PFSK-1 (cell line): ENCODE results near the gene VAPA.

Source experiments
- REST ChIP-seq, 2 experiments: IDR thresholded peaks; 2 replicates each; pipeline versions ENCODE4 v1.6.1 to v1.8.0; 2011 to 2012; ENCODE audit warnings: low read depth in 2 of 2, low read length in 2 of 2, control low read depth in 1 of 2, inconsistent platforms in 1 of 2, mild to moderate bottlenecking in 1 of 2, moderate library complexity in 1 of 2; ENCODE audit not compliant: insufficient read depth in 1 of 2
- TAF1 ChIP-seq: IDR thresholded peaks from 2 replicates; pipeline ENCODE4 v1.6.1; 2012; ENCODE audit warnings: low read length, control low read depth, borderline replicate concordance; ENCODE audit not compliant: insufficient read depth

- TF ChIP-seq TAF1 (no peak), REST (IDR thresholded peaks at IDR 0.05; ENCODE audit: insufficient read depth in 1 of 2, low read depth in 2 of 2, low read length in 2 of 2) (no peak)
Observed at GRCh38 chr18:9898792-9899549, 14.8 kb upstream of the VAPA start.
